Small intestine (tissue), 7 donors: ENCODE measurements around the gene SMARCC2. TPM values are rescaled to one million over a fixed set of nuclear protein-coding genes. Genes with fewer than 3 reads are reported as not detected.
A peak's percentile ranks its signal among the peaks of the same experiment; 100 is the strongest.
"Not testable (repeated sequence)": the region's sequence is repeated elsewhere in the genome, so short reads cannot be mapped to it uniquely, and the experiment has no call there.

Experiments
- DNase-seq, 2 donors: peaks; one replicate each; pipeline versions ENCODE4 v3.0.0 to v3.0.0-alpha.2; 2013
- FAIRE-seq: peaks from 2 replicates; lab custom pipeline; 2012; peaks lifted over from hg19 to GRCh38; lab: Jason Lieb, UNC
- H3K27ac ChIP-seq, 3 donors: one replicate each; pipeline ENCODE4 v1.5.1; 2013; ENCODE audit warnings: low read length in 2 of 3, mild to moderate bottlenecking in 2 of 3, control low read depth in 1 of 3, inconsistent platforms in 1 of 3, low read depth in 1 of 3, moderate library complexity in 1 of 3
- H3K27me3 ChIP-seq, 3 donors: one replicate each; pipeline ENCODE4 v1.6.1; 2013; ENCODE audit warnings: low read length in 3 of 3, inconsistent platforms in 1 of 3; ENCODE audit not compliant: control insufficient read depth in 3 of 3, insufficient read depth in 3 of 3
- H3K36me3 ChIP-seq, 3 donors: one replicate each; pipeline ENCODE4 v1.6.1; 2013; ENCODE audit warnings: low read length in 3 of 3, inconsistent platforms in 1 of 3, low read depth in 1 of 3, mild to moderate bottlenecking in 1 of 3, moderate library complexity in 1 of 3; ENCODE audit not compliant: control insufficient read depth in 3 of 3, insufficient read depth in 2 of 3
- H3K4me1 ChIP-seq, 3 donors: one replicate each; pipeline ENCODE4 v1.6.1; 2013; ENCODE audit warnings: low read length in 2 of 3, inconsistent platforms in 1 of 3, low read depth in 1 of 3, mild to moderate bottlenecking in 1 of 3, moderate library complexity in 1 of 3; ENCODE audit not compliant: control insufficient read depth in 3 of 3, insufficient read depth in 2 of 3
- H3K4me3 ChIP-seq, 3 donors: one replicate each; pipeline ENCODE4 v1.5.1; 2013; ENCODE audit warnings: low read length in 3 of 3, control low read depth in 1 of 3, inconsistent platforms in 1 of 3, low read depth in 1 of 3, mild to moderate bottlenecking in 1 of 3, moderate library complexity in 1 of 3
- H3K9me3 ChIP-seq, 2 donors: one replicate each; pipeline ENCODE4 v1.6.1; 2013; ENCODE audit warnings: low read depth in 1 of 2, low read length in 1 of 2; ENCODE audit not compliant: control insufficient read depth in 2 of 2, insufficient read depth in 1 of 2
- WGBS, 3 donors: extraction: QIAGEN DNeasy Blood & Tissue Kit; methylation state at CpG; one replicate each; pipeline ENCODE4 v1.1.7; 2013; 5-methylcytosine and 5-hydroxymethylcytosine counted together
- polyA plus RNA-seq, 4 donors: library from polyadenylated mRNA; stranded (reverse) in 3 of 4; unstranded in 1 of 4; fragments of 200-250 nt in 3 of 4; fragments of 120-200 nt in 1 of 4; gene quantifications; one replicate each; pipeline versions ENCODE4 v1.2.1 to v1.2.3, GENCODE V29; 2013
- donor health status: healthy with polysubstance abuse.
- donor health status: control.
- donor health status: control.
- donor health status: Bipolar disorder and iron deficiency.
- donor health status: healthy.

Gene SMARCC2
- polyA plus RNA-seq, 4 donors = 18.6 to 67.5 (median 25.7) TPM

DNA sequence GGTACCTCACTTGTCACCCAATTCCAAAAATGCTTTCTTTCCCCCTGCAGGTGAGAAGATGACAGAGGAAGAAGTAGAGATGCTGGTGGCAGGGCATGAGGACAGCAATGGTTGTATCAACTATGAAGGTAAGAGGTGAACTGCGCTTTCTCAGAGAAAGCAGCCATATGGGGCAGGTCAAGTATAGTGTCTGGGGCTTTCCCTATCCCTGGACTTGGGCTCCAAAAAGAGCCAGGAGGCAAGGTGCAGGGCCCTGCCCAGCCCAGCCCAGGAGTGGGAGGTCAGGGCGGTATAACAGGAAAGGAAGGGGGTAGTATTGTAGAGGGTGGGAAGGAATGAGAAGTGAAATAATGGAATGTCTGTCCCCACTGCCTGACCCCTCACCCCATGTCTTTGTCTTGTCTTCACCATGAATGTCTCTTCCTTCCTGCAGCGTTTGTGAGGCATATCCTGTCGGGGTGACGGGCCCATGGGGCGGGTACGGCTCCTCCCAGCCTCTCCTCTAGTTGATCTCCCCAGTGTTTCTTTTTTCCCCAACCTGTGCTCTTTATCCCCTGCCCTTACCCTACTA, 29.0 kb downstream of the SMARCC2 start:
- peak; percentile 35 to 61 for DNase-seq
- Histone ChIP-seq H3K27ac (peak overlapping the region; percentile 92 to 100 (median 99)), H3K9me3 (no peaks in the 10 kb centered on the region), H3K4me1 (peaks cover 4 to 34% (median 6%) of the 10 kb centered on the region in 3 donors), H3K4me3 (peak overlapping the region; percentile 3 to 97 (median 64)), H3K27me3 (no peaks in the 10 kb centered on the region), H3K36me3 (peaks cover 26 to 67% (median 29%) of the 10 kb centered on the region in 3 donors)
- WGBS, 3 donors = 12 to 18% (median 17%) methylated on average over 7 of the region's 7 CpGs
- FAIRE-seq = no peak

DNA sequence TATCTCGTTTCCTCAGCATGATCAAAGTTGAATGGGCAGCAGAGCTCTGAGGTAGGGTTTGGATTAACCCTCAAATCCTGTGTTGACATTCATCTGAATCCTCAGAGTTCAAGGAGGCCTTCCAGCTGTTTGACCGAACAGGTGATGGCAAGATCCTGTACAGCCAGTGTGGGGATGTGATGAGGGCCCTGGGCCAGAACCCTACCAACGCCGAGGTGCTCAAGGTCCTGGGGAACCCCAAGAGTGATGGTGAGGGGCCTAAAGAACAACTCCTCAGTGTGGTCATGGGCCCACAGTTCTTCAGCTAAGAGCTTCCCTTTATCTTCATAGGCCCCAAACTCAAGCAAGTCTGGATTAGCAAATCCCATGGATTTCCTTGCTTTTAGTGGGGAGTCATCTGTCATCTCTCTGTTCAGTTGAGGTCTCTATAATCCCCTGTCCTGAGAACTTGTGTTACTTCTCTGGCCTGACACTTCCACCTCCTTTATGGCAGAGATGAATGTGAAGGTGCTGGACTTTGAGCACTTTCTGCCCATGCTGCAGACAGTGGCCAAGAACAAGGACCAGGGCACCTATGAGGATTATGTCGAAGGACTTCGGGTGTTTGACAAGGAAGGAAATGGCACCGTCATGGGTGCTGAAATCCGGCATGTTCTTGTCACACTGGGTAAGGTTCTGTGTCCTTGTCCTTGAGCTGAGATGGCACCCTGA, 29.6 kb downstream of the SMARCC2 start:
- H3K27me3 ChIP-seq = no peaks in the 10 kb centered on the region
- no peaks in the 10 kb centered on the region for H3K9me3 ChIP-seq
- H3K27ac ChIP-seq = peak overlapping the region; percentile 92 to 100 (median 99)
- 6 to 14% (median 6%) methylated on average over 8 of the region's 8 CpGs for WGBS, 3 donors
- peaks cover 24 to 65% (median 26%) of the 10 kb centered on the region in 3 donors for H3K36me3 ChIP-seq
- FAIRE-seq = no peak
- peaks cover 4 to 41% (median 7%) of the 10 kb centered on the region in 3 donors for H3K4me1 ChIP-seq
- H3K4me3 ChIP-seq = peak overlapping the region; percentile 64 to 97 (median 81)
- peak; percentile 38 to 49 for DNase-seq

DNA sequence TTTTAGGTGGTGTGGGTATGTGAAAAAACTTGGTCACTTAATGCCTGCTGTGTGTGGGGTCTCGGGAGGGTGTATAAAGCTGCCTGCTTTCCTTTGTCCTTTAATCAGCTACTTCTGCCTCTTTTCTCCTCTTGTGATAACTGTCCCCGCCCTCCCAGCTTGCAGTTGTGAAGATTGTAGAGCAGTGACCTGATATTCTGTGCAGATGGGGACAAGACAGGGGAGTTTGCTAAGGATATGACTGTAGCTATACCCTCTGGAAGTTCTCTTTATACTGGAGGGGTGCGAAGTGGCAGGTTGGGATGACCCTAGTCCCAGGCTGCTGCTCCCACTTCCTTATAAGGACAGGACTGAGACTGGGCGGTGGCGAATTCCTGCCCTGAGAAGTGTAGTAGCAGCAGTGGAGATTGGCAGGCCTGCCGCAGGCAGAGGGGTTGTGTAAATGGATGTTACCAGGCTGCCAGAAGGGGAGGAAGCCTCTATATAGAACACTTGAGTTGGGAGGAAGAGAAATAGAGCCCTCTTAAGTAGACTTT, 30.3 kb downstream of the SMARCC2 start:
- FAIRE-seq = no peak
- peak overlapping the region; percentile 92 to 100 (median 99) for H3K27ac ChIP-seq
- WGBS, 3 donors = 0 to 1% (median 0%) methylated on average over 6 of the region's 6 CpGs
- H3K4me3 ChIP-seq = peak overlapping the region; percentile 64 to 97 (median 81)
- no peaks in the 10 kb centered on the region for H3K27me3 ChIP-seq
- no peaks in the 10 kb centered on the region for H3K9me3 ChIP-seq
- peaks cover 20 to 63% (median 26%) of the 10 kb centered on the region in 3 donors for H3K36me3 ChIP-seq
- peak; percentile 85 to 88 for DNase-seq
- H3K4me1 ChIP-seq = peaks cover 4 to 41% (median 7%) of the 10 kb centered on the region in 3 donors

DNA sequence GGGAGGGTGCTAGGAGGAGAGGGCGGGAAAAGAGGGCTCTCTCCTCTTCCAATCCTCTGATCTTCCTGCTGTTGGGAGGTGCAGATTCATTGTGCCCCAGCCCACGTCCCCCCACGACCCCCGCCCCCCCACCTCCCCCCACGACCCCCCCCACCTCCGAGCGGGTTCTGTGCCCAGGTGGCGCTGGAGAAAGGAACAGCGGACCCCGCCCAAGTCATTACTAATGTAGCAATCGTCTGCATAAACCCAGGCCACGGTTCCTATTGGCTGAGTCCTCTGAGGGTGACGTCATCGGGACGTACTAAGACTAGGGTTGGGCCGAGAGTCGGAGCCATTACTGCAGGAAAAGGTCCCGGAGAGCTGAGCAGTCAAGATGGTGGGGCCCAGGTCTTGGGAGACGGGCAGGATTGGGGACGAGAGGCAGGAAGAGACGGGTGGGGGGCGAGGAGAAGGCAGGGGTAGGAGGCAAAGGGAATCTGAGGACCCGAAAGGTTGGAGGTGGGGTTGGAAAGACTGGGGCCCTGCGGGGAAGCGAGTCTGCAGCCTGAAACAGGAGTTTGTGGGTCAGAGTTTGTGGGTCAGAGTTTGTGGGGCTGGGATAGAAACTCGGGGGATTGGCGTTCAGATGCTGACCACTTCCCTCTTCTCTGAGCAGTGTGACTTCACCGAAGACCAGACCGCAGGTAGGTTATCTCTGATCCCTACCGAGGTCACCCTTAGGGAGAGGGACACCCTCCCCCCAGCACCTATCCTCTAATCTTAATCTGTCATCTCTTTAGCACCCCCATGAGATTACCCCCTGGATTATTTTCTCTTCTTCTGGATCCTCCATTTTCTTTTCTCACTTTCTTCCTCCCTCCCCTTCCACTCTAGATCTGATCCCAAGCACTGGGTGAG, 31.0 kb downstream of the SMARCC2 start, which contains the start of gene MYL6:
Gene MYL6, plus strand, starts transcription at position 331 of the 897 bp plus-strand sequence. Its CDS starts 43 bp downstream, at position 374.
- Histone ChIP-seq H3K27me3 (no peaks in the 10 kb centered on the region), H3K9me3 (no peaks in the 10 kb centered on the region), H3K27ac (peak within 1 kb of the TSS; percentile 92 to 100 (median 99)), H3K4me3 (peak within 1 kb of the TSS; percentile 64 to 97 (median 81)), H3K4me1 (peaks cover 4 to 45% (median 7%) of the 10 kb centered on the region in 3 donors), H3K36me3 (peaks cover 18 to 56% (median 20%) of the 10 kb centered on the region in 3 donors)
- no peak for FAIRE-seq
- peak; percentile 99 for DNase-seq
- WGBS, 3 donors = 0% methylated on average over 23 to 30 of the region's 30 CpGs

DNA sequence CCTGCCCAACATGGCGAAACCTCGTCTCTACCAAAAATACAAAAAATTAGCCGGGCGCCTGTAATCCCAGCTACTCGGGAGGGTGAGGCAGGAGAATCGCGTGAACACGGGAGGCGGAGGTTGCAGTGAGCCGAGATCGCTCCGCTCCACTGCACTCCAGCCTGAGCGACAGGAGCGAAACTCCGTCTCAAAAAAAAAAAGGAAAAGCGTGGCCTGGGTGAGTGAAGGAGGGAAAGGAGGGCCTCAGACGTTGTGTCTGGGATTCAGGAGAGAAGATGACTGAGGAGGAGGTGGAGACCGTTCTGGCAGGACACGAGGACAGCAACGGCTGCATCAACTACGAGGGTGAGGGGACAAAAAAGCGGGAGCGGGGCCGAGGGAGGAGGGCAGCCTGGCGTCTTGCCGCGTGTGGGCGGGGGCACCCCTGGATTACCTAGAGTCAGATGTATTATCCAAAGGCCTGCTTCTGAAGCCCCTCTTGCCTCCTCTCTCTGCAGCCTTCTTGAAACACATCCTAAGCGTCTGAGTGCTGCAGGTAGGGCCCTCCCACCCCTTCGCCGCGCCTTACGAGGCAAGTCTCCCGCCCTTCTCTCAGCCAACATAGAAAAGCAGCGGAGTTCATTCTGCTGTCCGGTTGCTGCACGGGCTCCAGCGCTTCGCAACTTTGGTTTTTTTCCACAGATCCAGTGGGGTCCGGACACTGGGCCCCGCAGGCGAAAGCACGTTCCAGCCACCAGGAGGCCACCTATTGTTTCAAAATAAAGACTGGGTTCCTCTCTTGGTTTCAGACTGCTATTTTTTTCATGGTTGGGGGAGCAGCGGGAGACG, 31.9 kb downstream of the SMARCC2 start:
- H3K36me3 ChIP-seq = peaks cover 13 to 49% (median 18%) of the 10 kb centered on the region in 3 donors
- peaks cover 4 to 51% (median 11%) of the 10 kb centered on the region in 3 donors for H3K4me1 ChIP-seq
- H3K4me3 ChIP-seq = peak overlapping the region; percentile 43 to 97 (median 64)
- FAIRE-seq = no peak
- peak; percentile 77 to 86 for DNase-seq
- no peaks in the 10 kb centered on the region for H3K27me3 ChIP-seq
- peak overlapping the region; percentile 82 to 99 (median 93) for H3K27ac ChIP-seq
- 4 to 9% (median 4%) methylated on average over 39 to 45 of the region's 45 CpGs for WGBS, 3 donors
- H3K9me3 ChIP-seq = no peaks in the 10 kb centered on the region

DNA sequence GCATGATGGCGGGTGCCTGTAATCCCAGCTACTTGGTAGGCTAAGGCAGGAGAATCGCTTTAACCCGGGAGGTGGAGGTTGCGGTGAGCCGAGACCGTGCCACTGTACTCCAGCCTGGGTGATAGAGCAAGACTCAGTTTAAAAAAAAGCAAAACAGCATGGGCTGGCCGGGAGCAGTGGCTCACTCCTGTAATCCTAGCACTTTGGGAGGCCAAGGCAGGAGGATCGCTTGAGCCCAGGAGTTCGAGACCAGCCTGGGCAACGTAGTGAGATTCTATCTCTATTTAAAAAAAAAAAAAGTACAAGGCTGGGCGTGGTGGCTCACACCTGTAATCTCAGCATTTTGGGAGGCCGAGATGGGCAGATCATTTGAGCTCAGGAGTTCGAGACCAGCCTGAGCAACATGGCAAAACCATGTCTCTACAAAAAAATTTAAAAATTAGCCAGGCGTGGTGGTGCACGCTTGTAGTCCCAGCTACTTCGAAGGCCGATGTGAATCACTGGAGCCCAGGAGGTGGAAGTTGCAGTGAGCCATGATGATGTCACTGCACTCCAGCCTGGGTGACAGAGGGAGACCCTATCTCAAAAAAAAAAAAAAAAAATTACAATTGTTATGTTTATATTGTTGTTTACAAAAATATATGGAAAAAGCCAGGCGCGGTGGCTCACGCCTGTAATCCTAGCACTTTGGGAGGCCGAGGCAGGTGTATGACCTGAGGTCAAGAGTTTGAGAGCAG, 32.7 kb downstream of the SMARCC2 start:
- not testable (repeated sequence) for H3K9me3 ChIP-seq, FAIRE-seq, DNase-seq, H3K27me3 ChIP-seq
- peaks cover 8 to 41% (median 10%) of the 10 kb centered on the region in 3 donors for H3K36me3 ChIP-seq
- 87 to 92% (median 91%) methylated on average over 21 of the region's 21 CpGs for WGBS, 3 donors
- peak overlapping the region in 2 of 3 donors; percentile 82 to 99 for H3K27ac ChIP-seq
- peaks cover 4 to 51% (median 8%) of the 10 kb centered on the region in 3 donors for H3K4me1 ChIP-seq
- peak overlapping the region in 2 of 3 donors; percentile 64 to 97 for H3K4me3 ChIP-seq
